ENCODE results near the gene KLHL41.
"Not testable (repeated sequence)": the region's sequence is repeated elsewhere in the genome, so short reads cannot be mapped to it uniquely, and the experiment has no call there.

KLHL41 gene

DNA sequence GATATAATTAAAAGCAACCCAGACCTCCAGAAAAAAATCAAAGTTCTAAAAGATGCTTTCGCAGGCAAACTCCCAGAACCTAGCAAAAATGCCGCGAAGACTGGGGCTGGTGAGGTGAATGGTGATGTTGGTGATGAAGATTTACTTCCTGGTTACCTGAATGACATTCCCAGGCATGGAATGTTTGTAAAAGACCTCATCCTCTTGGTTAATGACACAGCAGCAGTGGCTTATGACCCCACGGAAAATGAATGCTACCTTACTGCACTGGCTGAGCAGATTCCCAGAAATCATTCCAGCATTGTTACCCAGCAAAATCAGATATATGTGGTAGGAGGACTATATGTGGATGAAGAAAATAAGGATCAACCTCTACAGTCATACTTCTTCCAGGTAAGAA lies 994 bp downstream of the KLHL41 start:
- no peak for DNase-seq

DNA sequence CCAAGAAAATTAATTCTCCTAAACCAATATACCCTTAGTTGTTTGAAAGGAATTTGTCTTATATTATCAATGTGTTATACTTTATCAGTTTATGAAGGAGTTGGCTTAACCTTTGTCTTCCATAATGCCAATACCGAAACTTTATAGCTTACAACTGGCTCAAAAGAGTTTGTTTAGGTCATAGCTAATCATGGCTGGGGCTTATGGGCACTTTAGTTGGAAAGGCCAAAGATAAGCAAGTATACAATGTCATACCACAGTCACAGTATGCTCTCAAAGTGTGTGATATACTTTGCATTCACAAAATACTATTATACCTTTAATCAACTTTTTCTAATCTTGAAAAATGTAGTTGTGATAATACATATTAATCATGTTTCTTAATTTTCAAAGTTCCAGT lies 2.3 kb downstream of the KLHL41 start:
- DNase-seq = no peak

DNA sequence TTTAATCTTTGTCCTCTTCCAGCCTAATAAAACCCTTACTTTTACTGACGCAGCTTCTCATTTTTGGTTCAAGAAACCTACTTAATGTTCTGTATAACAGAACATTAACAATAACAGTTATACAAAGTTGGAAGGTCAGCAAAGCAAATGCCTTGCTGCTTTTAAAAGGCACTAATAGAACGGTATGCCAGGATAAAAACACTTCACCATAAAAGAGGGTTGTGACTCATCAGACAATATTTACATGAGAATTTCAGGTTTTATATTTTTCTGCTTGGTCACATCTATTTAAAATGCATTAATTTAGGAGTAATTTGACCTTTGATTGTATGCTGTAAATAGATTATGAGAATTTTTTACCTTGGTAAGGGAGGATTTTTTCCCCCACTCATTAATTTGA lies 3.0 kb downstream of the KLHL41 start:
- no peak for DNase-seq

DNA sequence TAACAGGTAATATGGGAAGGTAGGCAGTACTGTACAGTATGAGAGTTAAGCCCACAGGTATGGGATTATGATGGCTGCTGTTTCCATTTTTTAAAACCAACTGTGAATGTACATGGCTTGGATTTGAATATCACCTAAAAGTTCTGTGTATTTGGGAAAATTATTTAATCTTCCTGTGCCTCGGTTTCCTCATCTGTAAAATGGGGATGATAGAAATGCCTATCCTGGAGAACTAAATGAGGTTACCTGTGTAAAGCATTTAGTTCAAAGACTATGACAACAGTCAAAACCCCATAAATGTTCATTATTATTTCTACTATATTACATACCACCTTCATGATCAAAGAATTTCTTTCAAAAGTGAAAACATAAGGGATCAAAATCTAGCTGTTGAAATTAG lies 3.6 kb downstream of the KLHL41 start:
- no peak for DNase-seq

DNA sequence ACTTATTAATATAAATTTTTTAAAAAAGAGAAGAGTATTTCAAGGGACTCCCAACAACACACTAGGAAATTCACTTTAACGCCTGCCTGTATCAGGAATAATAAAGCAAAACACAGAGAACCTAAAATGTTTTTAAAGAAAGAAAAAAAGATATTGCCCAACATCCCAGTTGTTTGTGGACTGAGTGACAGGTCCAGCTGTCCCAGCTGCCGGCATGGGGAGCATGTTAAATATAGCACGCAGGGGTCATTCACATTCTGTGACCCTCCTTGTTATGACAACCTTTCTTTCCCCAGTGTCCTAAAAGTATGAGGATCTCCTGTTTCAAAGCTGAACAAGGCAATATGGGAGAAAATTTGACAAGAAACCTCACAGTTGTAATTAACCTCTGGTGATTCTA lies 4.4 kb downstream of the KLHL41 start:
- no peak for DNase-seq

DNA sequence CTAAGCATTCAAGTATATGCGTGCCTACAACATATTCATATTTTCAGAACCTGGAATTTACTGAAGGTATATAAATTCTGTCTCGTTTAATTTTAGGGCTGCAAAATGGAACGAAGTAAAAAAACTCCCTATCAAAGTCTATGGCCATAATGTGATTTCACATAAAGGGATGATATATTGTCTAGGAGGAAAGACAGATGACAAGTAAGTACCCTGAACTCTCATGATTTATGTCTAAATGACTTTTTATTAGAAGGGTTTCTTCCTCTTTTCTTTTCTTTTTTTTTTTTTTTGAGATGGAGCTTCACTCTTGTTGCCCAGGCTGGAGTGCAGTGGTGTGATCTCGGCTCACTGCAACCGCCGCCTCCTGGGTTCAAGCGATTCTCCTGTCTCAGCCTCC lies 5.3 kb downstream of the KLHL41 start:
- DNase-seq = not testable (repeated sequence)

DNA sequence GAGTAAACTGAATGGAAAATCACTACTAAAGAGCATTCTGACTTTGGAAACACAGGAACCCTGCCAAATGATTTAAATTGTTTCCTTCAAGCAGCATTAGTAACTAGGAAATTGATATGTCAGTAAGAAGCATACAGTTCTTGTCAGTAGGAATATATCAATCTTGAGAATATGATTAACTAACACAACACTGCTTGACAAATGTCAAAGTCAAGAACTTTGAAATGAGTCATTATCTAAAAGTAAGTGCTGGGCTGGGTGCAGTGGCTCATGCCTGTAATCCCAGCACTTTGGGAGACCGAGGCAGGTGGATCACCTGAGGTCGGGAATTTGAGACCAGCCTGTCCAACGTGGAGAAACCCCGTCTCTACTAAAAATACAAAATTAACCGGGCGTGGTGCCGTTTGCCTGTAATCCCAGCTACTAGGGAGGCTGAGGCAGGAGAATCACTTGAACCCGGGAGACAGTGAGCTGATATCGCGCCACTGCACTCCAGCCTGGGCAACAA lies 7.0 kb downstream of the KLHL41 start:
- not testable (repeated sequence) for DNase-seq

DNA sequence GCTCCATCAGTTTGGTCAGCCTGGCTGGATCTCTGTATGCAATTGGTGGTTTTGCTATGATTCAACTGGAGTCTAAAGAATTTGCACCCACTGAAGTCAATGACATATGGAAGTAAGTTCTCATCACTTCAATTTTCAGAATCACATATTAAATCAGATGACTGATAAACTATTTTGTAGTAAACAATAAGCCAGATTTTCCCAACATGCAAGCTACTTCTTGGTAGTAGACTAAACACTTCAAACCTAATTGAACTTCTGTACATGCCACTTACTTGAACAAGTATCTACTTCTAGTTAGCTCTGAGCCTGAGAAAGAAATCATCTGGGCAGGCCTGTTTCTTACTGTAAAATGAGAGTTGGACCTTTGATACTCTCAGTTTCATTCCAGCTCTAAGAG lies 11.4 kb downstream of the KLHL41 start:
- no peak for DNase-seq

DNA sequence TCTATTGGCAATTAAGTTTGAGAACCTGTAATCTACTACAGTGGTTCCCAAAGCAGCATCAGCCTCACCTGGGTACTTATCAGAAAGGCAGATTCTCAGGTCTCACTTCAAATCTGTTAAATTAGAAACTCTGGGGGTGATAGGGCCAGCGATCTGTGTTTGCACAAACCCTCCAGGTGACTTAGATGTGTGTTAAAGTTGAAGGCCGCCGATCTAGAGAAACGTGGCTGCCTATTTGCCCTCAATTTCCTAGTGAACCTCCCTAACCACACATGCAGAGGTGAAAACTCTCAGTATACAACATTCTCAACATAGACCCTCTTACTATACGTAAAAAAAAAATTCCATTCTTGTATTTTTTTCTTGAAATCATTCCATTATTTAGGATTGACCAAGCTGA lies 14.2 kb downstream of the KLHL41 start:
- DNase-seq = no peak

DNA sequence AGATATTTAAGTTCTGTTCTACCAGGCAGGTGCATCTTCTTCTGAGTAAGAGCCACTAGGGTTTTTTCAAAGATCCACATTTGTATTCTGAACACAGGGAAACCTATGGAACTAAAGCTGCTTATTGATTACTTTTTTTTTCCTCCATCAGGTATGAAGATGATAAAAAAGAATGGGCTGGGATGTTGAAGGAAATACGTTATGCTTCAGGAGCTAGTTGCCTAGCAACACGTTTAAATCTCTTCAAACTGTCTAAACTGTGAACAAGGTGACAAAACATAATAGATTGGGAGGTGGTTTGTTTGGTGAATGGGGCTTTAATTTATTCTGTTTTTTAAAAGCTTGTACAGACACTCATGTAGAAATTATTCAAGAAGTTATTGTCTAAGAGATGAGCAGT lies 15.9 kb downstream of the KLHL41 start:
- DNase-seq = no peak

DNA sequence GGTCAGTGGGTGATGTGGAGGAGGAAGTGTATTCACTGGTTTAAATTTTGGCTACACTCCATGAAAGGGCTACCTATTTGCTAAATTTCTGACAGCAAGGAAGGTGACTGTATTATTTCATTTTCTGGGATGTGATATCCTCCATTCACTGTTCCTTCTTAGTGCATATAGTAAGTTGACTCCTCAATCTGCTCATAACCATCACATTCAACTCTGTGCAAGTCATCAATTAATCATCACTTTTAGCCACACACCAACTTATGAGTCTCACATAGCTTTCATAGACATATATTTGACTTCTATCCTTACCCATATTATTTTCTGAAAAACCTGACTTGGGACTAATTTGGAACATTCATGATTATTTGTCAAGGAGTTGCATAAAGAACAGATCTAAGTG lies 16.9 kb downstream of the KLHL41 start:
- DNase-seq = no peak

DNA sequence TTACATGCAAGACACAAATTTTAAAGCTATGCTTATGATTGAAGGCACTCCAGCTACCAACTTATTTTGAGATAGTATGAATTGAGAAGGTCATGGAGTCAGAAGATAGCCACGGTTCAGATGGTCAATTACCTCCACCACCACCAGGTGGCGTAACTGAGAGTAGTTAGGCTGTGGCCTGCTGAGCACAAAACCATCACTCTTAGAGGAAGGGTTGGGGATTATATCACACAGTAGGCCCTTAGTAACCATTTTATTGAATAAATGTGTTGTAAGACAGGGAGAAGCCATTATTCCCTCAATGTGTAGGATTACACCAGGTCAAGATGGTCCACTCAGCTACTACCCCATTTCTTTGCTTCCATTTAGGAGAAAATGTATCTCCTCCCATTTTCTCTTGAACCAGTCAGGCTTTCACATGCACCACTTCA lies 18.8 kb downstream of the KLHL41 start:
- DNase-seq = peak; percentile 65

DNA sequence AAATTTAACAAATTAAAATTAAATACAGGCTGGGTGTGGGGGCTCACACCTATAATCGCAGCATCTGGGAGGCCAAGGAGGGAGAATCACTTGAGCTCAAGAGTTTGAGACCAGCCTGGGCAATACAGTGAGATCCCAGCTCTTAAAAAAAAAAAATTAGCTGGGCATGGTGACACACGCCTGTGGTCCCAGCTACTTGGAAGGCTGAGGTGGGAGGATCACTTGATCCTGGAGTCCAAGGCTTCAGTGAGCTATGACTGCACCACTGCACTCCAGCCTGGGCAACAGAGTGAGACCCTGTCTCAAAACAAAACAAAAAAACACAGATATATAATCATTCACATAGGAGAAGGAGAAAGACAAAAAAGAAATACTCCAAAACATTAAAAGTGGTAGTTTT lies 30.0 kb downstream of the KLHL41 start:
- DNase-seq = not testable (repeated sequence)

DNA sequence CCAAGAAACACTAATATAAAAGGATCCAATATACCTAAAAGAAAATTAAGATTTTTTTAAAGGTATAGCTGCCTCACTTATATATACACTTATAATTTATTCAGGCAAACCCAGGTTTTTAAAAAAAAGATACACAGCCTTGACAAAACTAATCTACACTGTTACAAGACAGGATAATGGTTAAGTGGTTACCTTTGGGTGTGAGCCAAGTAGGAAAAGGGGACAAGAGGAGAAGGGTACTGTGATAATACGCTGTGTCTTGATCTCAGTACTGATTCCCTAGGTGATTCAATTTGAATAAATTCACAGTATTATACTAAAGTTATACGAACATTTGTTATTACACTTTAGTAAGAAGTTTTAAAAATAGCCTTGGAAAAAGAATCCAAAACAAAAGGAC lies 30.6 kb downstream of the KLHL41 start:
- no peak for DNase-seq

DNA sequence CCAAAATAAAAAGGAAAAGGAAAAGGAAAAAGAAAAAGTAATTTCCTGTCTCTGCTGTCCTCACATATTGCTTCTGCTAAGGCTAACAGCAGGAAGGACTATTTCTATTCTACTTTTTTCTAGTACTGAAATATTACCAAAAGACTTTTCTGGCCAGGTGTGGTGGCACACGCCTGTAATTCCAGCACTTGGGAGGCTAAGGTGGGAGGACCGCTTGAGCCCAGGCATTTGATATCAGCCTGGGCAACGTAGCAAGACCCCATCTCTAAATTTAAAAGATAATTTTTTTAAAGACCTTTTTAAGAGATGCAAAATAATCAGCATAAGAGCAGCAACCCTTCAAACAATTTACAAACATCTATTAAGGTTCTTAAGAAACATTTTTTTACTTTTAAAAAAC lies 32.9 kb downstream of the KLHL41 start:
- DNase-seq = no peak

DNA sequence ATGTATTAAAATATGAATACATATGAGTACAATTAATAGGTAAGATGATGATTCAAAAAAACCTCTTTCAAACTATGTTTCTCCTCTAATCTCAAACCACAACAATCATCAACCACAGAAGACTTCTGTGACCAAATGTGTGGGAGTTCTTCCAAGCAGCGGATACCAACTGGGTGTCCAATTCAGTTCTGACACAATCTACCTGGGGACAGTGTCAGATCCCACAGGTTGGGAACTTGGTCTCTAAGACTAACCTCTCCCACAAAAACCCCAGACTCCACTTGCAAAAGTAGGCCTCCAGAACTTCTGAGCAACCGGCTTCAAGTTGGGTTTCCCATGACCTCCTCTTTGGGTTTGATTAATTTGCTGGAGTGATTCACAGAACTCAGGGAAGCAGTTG lies 37.3 kb downstream of the KLHL41 start:
- no peak for DNase-seq

DNA sequence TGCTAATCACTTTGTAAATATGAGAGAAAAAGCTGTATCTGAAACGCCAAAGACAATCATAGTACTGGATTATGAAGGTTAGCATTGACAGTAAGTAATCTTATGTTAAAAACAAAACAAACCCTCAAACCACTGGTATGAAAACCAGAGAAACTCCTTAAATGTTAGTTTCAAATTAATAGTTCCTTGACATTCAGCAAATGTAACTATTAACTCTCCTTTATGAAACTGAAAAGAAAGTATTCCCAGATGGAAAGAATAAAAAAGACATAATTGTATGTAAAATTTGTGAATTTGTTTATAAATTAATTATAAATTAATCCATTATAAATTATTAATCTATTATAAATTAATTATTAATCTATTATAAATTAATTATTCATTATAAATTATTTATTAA lies 51.9 kb downstream of the KLHL41 start:
- DNase-seq = no peak

DNA sequence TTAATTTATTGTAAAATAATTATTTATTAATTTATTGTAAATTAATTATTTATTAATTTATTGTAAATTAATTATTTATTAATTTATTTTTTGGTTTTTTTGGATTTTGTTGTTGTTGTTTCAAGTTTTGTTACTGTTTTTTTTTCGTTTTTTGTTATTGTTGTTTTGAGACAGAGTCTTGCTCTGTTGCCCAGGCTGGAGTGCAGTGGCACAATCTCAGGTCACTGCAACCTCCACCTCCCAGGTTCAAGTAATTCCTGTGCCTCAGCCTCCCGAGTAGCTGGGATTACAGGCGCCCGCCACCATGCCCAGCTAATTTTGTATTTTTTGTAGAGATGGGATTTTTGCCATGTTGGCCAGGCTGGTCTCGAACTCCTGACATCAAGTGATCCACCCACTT lies 52.6 kb downstream of the KLHL41 start:
- DNase-seq = not testable (repeated sequence)

DNA sequence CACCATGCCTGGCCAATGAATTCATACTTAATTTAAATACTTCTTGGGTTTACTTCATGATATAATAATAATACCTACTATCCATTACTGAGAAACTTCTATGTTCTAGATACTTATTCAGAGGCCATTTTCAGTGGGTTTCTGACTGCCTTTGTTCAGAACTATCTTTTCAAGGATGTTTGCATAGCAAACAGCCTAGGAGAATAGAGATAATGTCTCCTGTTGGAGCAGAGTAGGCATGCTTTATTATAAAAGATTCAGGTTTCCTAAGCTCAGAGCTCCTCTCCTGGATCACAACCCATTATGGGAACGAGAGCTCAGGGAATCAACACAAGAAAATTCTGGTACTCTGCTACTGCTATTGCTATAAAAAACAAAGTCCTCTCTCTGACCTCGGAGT lies 53.0 kb downstream of the KLHL41 start:
- DNase-seq = no peak

DNA sequence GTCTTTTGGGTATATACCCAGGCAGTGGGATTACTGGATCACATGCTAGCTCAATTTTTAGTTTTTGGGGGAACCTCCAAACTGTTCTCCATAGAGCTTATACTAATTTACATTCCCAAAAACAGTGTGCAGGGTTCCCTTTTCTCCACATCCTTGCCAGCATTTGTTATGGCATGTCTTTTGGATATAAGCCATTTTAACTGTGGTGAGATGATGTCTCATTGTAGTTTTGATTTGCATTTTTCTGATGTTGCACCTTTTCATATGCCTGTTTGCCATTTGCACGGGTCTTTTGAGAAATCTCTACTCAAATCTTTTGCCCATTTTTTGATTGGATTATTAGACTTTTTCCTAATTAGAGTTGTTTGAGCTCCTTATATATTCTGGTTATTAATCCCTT lies 56.2 kb downstream of the KLHL41 start:
- no peak for DNase-seq

DNA sequence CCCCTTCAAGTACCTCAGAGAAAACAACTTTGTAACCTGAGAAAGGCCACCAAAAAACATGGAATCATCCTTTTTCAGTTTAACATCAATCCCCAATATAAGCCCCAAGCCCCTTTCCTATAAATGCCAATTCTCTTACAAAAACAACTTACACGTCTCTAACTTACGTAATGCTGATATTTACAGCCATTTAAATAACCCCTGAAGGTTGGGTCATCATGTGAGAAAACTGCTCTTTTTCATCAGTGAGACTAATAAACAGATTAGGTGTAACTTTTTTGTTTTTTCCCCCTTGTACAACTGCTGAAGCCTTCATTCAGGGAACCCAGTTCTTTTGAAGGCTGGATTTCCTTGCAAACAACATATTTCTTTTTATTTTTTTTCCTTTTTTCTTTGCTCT lies 60.4 kb downstream of the KLHL41 start:
- DNase-seq = no peak

DNA sequence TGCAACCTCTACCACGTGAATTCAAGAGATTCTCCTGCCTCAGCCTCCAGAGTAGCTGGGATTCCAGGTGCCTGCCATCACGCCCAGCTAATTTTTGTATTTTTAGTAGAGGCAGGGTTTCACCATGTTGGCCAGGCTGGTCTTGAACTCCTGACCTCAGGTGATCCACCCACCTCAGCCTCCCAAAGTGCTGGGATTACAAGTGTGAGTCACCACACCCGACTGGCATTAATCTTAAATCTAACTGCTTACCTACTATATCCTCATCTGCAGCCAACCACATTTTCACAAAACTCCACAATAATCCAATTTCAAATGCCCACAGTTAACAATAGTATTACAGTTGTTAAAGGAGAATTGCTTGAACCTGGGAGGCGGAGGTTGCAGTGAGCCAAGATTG lies 61.2 kb downstream of the KLHL41 start:
- DNase-seq = not testable (repeated sequence)

DNA sequence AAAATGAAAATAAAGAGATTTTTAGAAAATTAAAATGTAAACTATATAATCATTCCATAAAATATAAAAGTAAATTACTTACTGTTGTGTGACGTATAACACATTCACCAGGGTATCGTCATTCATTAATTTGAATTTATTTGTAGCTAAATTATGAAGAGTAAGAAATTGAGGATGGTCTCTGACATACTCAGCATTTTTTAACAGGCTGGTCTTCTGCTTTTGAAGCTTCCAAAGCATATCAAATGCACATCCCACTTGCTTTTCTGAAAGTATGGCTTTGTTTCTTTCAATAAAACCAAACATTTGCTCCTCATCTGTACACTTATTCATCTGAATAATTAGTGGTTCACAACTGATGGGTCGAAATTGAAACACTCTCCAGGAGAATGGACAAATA lies 62.1 kb downstream of the KLHL41 start:
- no peak for DNase-seq

DNA sequence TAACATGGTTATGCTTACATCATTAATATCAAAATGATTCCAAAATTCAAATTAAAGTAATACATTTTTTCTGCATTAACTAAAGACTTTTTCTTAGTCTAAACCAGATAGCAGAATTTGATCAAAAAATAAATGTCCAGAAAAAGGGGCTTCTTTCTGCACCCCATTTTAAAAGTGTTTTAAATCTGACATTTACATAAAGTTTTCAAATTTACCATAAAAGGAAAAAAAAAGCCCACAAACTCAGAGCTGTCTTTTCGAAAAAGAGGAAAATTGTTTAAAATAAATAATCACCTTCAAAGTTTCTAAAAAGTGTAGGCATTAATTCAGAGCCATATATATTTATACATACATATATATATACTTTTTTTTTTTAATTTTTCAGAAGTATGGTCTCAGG lies 62.7 kb downstream of the KLHL41 start:
- no peak for DNase-seq

DNA sequence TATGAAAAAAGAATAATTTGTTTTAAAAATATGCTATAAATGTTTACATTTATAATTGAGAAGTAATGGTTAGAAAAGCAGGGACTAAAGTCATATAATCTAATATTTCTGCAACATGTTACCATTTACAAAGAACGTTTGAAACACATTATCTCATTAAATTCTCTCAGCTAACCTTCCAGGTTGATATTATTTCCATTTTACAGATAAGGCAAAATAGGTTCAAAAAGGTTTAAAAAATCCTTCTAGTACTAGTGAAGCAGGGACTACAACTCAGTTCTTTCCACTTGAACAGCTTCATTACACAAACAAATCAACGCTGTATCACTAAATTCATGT lies 63.3 kb downstream of the KLHL41 start:
- no peak for DNase-seq

Measured in inflammatory macrophage treated with lipopolysaccharide for 4 hours (primary cell).